Ovary (tissue), 3 donors: Measurements from ENCODE around the gene ZNF678.

Experiments
- CTCF ChIP-seq, 3 donors: fragments of 450-650 bp in 2 of 3; fragments of 200-600 bp in 1 of 3; IDR thresholded peaks; one replicate each; pipeline versions ENCODE4 v1.5.1 to v1.8.0; 2016 to 2022; ENCODE audit warnings: antibody characterized with exemption in 3 of 3, mild to moderate bottlenecking in 1 of 3
- POLR2A ChIP-seq: fragments of 450-650 bp; IDR thresholded peaks from one replicate; pipeline ENCODE4 v1.6.1; 2017; ENCODE audit warnings: antibody characterized with exemption, mild to moderate bottlenecking, moderate library complexity
- donor health status: DM: no; HTN: no; CAD: no.

GRCh38 chr1:227561241-227561907 lies 2.0 kb upstream of the ZNF678 start:
- TF ChIP-seq CTCF (IDR thresholded peaks at IDR 0.05): no peak
- TF ChIP-seq POLR2A: no peak
